IPS-11a (cell line): ENCODE measurements around the gene HSPG2.
A peak's percentile ranks its signal among the peaks of the same experiment; 100 is the strongest.
"Not testable (repeated sequence)": the region's sequence is repeated elsewhere in the genome, so short reads cannot be mapped to it uniquely, and the experiment has no call there.

Experiments used
- H3K4me3 ChIP-seq: one replicate; pipeline ENCODE4 v1.5.1; 2013; ENCODE audit warnings: low read depth, low read length, control low read depth

HSPG2 gene

GRCh38 chr1:21937034-21937371, at the start of gene HSPG2:
Gene HSPG2 (minus strand): TSS chr1:21937310. CDS start chr1:21937217, 93 bp downstream.
- H3K4me3 ChIP-seq: peak within 1 kb of the TSS; percentile 50

DNA sequence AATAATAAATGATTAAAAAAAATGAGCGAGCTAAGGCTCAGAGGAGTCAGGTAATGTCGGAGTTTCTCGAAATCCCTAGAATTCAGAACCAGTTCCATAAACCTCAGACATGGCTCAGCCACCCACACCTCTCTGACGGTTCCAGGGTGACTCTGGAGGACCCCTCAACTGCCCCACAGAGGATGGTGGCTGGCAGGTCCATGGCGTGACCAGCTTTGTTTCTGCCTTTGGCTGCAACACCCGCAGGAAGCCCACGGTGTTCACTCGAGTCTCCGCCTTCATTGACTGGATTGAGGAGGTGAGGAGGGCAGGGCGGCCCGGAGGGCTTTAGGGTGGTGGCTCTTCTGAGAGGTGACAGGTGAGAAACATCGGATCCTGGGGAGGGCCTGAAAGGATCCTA, 49.3 kb upstream of the HSPG2 start:
- not testable (repeated sequence) for H3K4me3 ChIP-seq

GRCh38 chr1:21985893-21986292, 48.8 kb upstream of the HSPG2 start:
- not testable (repeated sequence) for H3K4me3 ChIP-seq

DNA sequence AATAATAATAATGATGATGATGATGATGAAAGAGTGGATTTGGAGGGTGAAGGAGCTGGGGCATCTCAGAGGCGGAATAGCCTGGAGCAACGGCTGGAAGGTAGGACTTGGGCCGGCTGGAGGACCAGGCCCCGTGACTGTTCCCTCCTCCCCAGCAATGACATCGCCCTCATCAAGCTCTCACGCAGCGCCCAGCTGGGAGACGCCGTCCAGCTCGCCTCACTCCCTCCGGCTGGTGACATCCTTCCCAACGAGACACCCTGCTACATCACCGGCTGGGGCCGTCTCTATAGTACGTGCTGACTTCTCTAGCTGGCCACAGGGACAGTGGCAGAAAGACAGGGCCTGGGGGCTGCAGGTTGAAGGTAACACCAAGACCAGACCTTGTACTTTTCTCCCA, 46.4 kb upstream of the HSPG2 start:
- H3K4me3 ChIP-seq: not testable (repeated sequence)

GRCh38 chr1:21982122-21982521, 45.0 kb upstream of the HSPG2 start:
- not testable (repeated sequence) for H3K4me3 ChIP-seq

DNA sequence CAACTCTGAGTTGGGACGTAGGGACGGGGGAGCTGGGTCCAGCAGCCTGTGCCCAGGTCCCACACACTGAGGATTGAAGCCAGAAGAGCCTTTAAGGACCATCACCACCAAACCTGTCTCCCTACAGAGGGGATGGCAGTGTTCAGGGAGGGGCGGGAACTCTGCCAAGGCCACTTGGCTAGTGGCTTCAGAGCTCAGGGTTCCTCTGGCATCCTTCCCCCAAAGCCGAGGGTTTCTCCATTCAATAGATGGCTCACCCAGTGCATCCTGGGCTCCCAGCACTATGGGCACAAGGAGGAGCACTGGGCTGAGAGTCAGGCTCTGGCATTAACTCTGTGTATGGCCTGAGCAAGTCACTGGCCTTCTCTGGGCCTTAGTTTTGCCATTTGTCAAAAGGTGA, 44.1 kb upstream of the HSPG2 start:
- not testable (repeated sequence) for H3K4me3 ChIP-seq

DNA sequence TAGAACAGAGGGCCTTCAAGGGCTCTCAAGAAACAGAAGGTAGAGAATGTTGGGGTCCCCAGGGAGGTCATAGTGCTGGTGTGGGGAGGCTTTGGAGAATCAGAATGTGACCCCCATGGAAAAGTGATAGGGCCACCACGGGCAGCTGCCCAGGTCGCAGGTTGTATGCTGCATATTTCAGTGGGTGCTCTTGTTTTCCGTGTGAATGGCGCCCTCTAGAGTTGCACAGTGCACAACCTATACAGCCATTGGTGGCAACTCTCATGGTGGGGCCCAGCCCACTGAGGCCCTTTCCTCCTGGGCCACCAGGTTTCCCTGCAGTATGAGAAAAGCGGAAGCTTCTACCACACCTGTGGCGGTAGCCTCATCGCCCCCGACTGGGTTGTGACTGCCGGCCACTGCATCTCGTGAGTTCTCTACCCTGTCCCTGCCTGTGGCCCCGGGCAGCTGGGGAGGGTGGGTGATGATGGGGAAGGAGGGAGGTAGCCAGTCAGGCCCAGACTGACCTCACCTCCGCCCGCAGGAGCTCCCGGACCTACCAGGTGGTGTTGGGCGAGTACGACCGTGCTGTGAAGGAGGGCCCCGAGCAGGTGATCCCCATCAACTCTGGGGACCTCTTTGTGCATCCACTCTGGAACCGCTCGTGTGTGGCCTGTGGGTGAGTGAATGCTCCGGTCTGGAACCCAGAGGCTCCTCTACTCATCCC, 43.6 kb upstream of the HSPG2 start:
- not testable (repeated sequence) for H3K4me3 ChIP-seq

- H3K4me3 ChIP-seq: not testable (repeated sequence)
Measured at GRCh38 chr1:21978209-21978608, 41.1 kb upstream of the HSPG2 start.

GRCh38 chr1:21976703-21977239, 39.7 kb upstream of the HSPG2 start, which contains the start of gene CELA3B:
Gene CELA3B (plus strand): TSS chr1:21977022. CDS start chr1:21977040, 18 bp downstream.
- not testable (repeated sequence) for H3K4me3 ChIP-seq

- not testable (repeated sequence) for H3K4me3 ChIP-seq
Measured at GRCh38 chr1:21975296-21975695, 38.2 kb upstream of the HSPG2 start.

GRCh38 chr1:21974699-21975098, 37.6 kb upstream of the HSPG2 start:
- not testable (repeated sequence) for H3K4me3 ChIP-seq

DNA sequence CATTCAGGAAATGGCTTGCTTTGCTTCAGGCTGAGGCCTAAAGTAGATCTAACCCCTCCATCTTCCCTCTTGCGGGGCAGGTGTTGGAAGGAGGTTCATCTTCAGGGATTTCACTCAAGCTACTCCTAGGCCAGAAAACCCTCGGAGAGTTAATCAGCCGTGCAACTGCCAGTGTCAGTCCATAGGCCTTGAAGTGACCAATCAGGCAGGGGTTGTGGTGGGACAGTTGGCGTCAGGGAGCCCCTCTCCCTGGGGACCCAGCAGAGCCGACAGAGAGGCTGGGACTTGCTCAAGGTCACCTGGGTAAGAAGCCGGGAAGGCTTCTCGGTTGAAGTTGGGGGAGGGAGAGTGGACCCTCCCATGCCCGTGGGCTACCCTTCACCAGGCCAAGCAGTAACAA, 36.8 kb upstream of the HSPG2 start:
- H3K4me3 ChIP-seq: not testable (repeated sequence)

- not testable (repeated sequence) for H3K4me3 ChIP-seq
Measured at GRCh38 chr1:21972973-21973441, 35.9 kb upstream of the HSPG2 start.

- H3K4me3 ChIP-seq: not testable (repeated sequence)
Measured at GRCh38 chr1:21970523-21970922, 33.4 kb upstream of the HSPG2 start.

DNA sequence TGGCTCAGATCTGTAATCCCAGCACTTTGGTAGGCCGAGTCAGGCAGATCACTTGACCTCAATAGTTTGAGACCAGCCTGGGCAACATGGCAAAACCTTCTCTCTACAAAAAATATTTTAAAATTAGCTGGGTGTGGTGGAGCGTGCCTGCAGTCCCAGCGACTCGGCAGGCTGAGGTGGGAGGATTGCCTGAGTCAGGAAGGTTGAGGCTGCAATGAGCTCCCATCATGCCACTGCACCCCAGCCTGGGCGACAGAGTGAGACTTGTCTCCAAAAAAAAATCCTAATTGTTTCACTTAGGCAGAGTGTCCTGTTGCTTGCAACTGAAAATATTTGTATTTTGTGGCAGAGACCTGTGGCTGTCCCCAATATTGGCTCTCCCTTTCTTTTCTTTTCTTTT, 32.0 kb upstream of the HSPG2 start:
- not testable (repeated sequence) for H3K4me3 ChIP-seq

- not testable (repeated sequence) for H3K4me3 ChIP-seq
Measured at GRCh38 chr1:21967216-21967615, 30.1 kb upstream of the HSPG2 start.

DNA sequence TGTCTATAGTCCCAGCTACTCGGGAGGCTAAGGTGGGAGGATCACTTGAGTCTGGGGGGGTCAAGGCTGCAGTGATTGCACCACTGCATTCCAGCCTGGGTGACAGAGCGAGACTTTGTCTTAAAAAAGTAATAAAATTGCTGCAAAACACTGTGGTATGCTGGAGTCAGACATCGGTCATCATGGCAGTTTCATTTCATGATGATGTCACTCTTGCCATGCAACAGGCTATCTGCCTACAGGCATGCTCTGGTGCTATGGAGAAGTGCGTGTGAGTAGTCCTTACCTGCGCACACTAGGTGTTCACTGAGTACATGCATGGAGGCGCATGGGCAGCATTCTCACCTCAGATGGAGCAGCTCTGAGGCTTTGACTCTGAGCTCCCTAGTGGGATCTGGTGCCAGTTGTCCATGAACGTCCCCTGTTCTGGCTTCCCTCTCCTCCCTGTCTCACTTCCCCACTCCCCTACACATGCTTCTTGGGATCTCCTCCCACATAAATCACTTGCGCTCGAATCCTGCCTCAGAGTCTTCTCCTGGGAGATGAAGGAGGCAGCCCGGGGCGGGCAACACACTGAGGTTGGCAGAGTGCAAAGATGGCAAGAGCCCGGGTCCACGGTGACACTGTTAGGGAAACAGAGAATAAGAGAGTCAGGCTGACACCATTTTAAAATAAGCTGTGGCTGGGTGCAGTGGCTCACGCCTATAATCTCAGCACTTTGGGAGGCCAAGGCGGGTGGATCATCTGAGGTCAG, 29.3 kb upstream of the HSPG2 start:
- no peak overlapping the region for H3K4me3 ChIP-seq

DNA sequence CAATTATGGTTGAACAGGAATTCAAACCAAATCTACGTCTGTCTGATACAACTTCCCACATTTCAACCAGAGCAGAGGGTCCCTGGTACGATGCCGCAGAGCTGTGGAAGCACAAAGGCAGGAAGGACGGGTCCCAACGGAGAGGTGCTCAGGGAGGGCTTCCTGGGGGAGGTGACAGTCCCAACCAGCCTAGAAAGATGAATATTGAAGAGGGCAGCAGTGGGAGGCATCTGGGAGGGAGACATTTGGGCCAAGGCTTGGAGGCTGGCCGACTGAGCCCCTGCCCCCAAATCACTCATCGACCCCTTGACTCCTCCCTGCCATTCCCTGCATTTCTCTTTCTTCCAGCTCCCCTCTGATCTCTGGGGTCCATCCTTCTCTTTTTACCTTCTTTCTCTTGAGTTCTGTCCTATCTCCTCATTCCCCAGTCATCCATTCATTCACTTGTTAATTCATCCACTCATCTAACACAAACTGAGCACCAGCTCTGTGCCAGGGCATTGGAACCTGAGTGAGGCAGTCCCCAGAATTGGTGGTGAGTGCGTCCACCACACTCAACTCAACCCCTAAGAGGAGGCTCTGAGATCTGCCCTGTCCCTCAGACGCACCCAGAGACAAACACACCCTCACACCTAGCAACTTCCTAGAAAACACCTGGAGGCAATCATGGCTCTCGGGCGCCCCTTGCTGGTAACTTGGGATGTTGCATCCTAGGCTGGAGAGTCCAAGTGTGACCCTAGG, 26.5 kb upstream of the HSPG2 start:
- no peak overlapping the region for H3K4me3 ChIP-seq

- no peak overlapping the region for H3K4me3 ChIP-seq
Measured at GRCh38 chr1:21961799-21962198, 24.7 kb upstream of the HSPG2 start.

DNA sequence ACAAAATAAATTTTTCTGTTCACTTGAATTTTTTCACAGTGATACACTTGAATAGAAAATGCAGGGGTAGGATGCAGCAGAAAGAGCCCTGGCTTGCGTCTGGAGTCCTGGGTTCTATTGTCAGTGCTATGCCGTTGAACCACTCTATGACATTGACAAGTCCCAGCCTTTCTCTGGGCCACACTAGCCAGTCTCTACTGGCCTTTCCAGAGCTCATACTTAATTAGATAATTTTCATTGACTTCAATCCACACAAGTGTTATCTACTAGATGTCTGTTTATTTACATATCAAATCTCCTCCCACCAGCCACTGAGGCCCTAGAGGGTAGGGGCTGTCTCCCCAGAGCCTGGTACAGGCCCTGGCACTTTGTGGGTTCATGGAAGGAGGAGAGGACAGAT, 24.2 kb upstream of the HSPG2 start:
- H3K4me3 ChIP-seq: no peak overlapping the region
